Stomach (tissue), 9 donors: ENCODE measurements around the gene ABRACL. TPM values are rescaled to one million over a fixed set of nuclear protein-coding genes. Genes with fewer than 3 reads are reported as not detected.
"Not testable (repeated sequence)": the region's sequence is repeated elsewhere in the genome, so short reads cannot be mapped to it uniquely, and the experiment has no call there.

Source experiments
- DNase-seq, 2 donors: peaks; one replicate each; pipeline versions ENCODE4 v3.0.0 to v3.0.0-alpha.2; 2013 to 2019
- H3K27ac ChIP-seq, 5 donors: fragments of 200-600 bp in 4 of 5; sonication (generic) in 4 of 5; one replicate each; pipeline ENCODE4 v1.5.1; 2013 to 2019; ENCODE audit warnings: mild to moderate bottlenecking in 1 of 5, moderate library complexity in 1 of 5
- H3K27me3 ChIP-seq, 3 donors: fragments of 200-600 bp; sonication (generic); one replicate each; pipeline ENCODE4 v1.5.1; 2017 to 2019; ENCODE audit warnings: mixed run types in 1 of 3
- H3K36me3 ChIP-seq, 4 donors: fragments of 200-600 bp; sonication (generic); 1 replicate in 3 of 4; 2 replicates in 1 of 4; pipeline ENCODE4 v1.5.1; 2016 to 2019
- H3K4me1 ChIP-seq, 4 donors: fragments of 200-600 bp; sonication (generic); one replicate each; pipeline ENCODE4 v1.5.1; 2016 to 2019
- H3K4me3 ChIP-seq, 4 donors: fragments of 200-600 bp; sonication (generic) in 3 of 4; one replicate each; pipeline ENCODE4 v1.5.1; 2016 to 2019; ENCODE audit warnings: mild to moderate bottlenecking in 1 of 4
- H3K9me3 ChIP-seq, 4 donors: fragments of 200-600 bp; sonication (generic); one replicate each; pipeline ENCODE4 v1.5.1; 2016 to 2019
- CTCF ChIP-seq, 7 experiments: fragments of 450-650 bp in 4 of 7; fragments of 200-600 bp in 3 of 7; sonication (generic) in 3 of 7; IDR thresholded peaks; one replicate each; pipeline ENCODE4 v1.5.1; 2016 to 2019; ENCODE audit warnings: antibody characterized with exemption in 7 of 7, control low read depth in 2 of 7, mild to moderate bottlenecking in 1 of 7
- EP300 ChIP-seq: sonication (generic); formaldehyde crosslinking; IDR thresholded peaks from one replicate; pipeline ENCODE4 v1.6.1; 2017; ENCODE audit warnings: antibody characterized with exemption
- POLR2A ChIP-seq, 4 donors: fragments of 450-650 bp; IDR thresholded peaks; one replicate each; pipeline ENCODE4 v1.6.1; 2016; ENCODE audit warnings: antibody characterized with exemption in 4 of 4, control low read depth in 2 of 4, mild to moderate bottlenecking in 1 of 4, moderate library complexity in 1 of 4
- POLR2AphosphoS5 ChIP-seq, 3 donors: sonication (generic); formaldehyde crosslinking; IDR thresholded peaks; one replicate each; pipeline ENCODE4 v1.6.1; 2016; ENCODE audit warnings: antibody characterized with exemption in 3 of 3
- WGBS, 5 donors: extraction: QIAGEN DNeasy Blood & Tissue Kit in 3 of 5; methylation state at CpG; one replicate each; pipeline versions ENCODE4 v1.1.5 to v1.1.7; 2013 to 2018; 5-methylcytosine and 5-hydroxymethylcytosine counted together
- intact Hi-C: fragments of 100-400 bp; cut with DNase I; formaldehyde crosslinking; loops from one replicate; pipeline ENCODE4 v1.15.1; 2023; ENCODE audit warnings: low total_unique reads
- polyA plus RNA-seq, 3 donors: library from polyadenylated mRNA; stranded (reverse); fragments of 200-250 nt; gene quantifications; one replicate each; pipeline ENCODE4 v1.2.3, GENCODE V29; 2013
- total RNA-seq, 5 donors: library from RNA; depleted of rRNA; stranded (reverse); fragments of >200 nt; gene quantifications; one replicate each; pipeline versions ENCODE4 v1.1.0 to v1.2.3, GENCODE V29; 2014 to 2016
- donor health status: healthy with polysubstance abuse.
- donor health status: Bipolar disorder and iron deficiency.
- donor health status: healthy.

The ABRACL gene
- total and polyA plus RNA-seq, 8 donors, result 16.2 to 99.9 (median 40.7) TPM; not detected in 2

GRCh38 chr6:139019722-139020121, 8.8 kb upstream of the ABRACL start:
- DNase-seq, result no peak
- WGBS, 5 donors, result 87 to 97% (median 97%) methylated on average over 2 of the region's 2 CpGs
- Histone ChIP-seq H3K27ac (no peak overlapping the region), H3K9me3 (no peaks in the 10 kb centered on the region), H3K4me1 (peaks cover 9 to 26% (median 18%) of the 10 kb centered on the region in 4 donors), H3K27me3 (no peaks in the 10 kb centered on the region), H3K4me3 (no peak overlapping the region), H3K36me3 (no peaks in the 10 kb centered on the region)
- intact Hi-C loops, result no loop called here
- no peak for TF ChIP-seq POLR2A (IDR thresholded peaks at IDR 0.05)
- TF ChIP-seq POLR2AphosphoS5 (IDR thresholded peaks at IDR 0.05), result no peak
- no peak for TF ChIP-seq EP300
- no peak for TF ChIP-seq CTCF (IDR thresholded peaks at IDR 0.05)

GRCh38 chr6:139020689-139021088, 7.9 kb upstream of the ABRACL start:
- no peak overlapping the region for H3K4me3 ChIP-seq
- peaks cover 3 to 19% (median 15%) of the 10 kb centered on the region in 4 donors for H3K4me1 ChIP-seq
- no peaks in the 10 kb centered on the region for H3K36me3 ChIP-seq
- TF ChIP-seq EP300, result no peak
- TF ChIP-seq POLR2A (IDR thresholded peaks at IDR 0.05), result no peak
- no peak for TF ChIP-seq CTCF (IDR thresholded peaks at IDR 0.05)
- TF ChIP-seq POLR2AphosphoS5 (IDR thresholded peaks at IDR 0.05), result no peak
- H3K27me3 ChIP-seq, result no peaks in the 10 kb centered on the region
- no peak for DNase-seq
- H3K9me3 ChIP-seq, result no peaks in the 10 kb centered on the region
- intact Hi-C loops, result no loop called here
- WGBS, 5 donors, result 84 to 92% (median 86%) methylated on average over 3 of the region's 3 CpGs
- no peak overlapping the region for H3K27ac ChIP-seq

GRCh38 chr6:139025416-139025815, 3.1 kb upstream of the ABRACL start:
- H3K27ac ChIP-seq, intact Hi-C loops, DNase-seq, H3K9me3 ChIP-seq, H3K36me3 ChIP-seq, H3K27me3 ChIP-seq, H3K4me3 ChIP-seq: not testable (repeated sequence)
- peaks cover 0 to 21% (median 12%) of the 10 kb centered on the region in 4 donors for H3K4me1 ChIP-seq
- WGBS, 5 donors, result 85 to 100% (median 97%) methylated on average over 3 of the region's 3 CpGs

GRCh38 chr6:139027620-139028182, 844 bp upstream of the ABRACL start:
- Histone ChIP-seq H3K4me1 (peaks cover 0 to 30% (median 16%) of the 10 kb centered on the region in 4 donors), H3K4me3 (peak overlapping the region; percentile 84 to 98 (median 92)), H3K36me3 (no peaks in the 10 kb centered on the region), H3K27me3 (no peaks in the 10 kb centered on the region), H3K9me3 (no peaks in the 10 kb centered on the region), H3K27ac (peak overlapping the region in 4 of 5 donors; percentile 86 to 89 (median 88))
- 15 to 23% (median 20%) methylated on average over 10 of the region's 10 CpGs for WGBS, 5 donors
- intact Hi-C loops, result no loop called here
- DNase-seq, result peak; percentile 41 to 61
- TF ChIP-seq POLR2A (IDR thresholded peaks at IDR 0.05), result no peak
- no peak for TF ChIP-seq POLR2AphosphoS5 (IDR thresholded peaks at IDR 0.05)
- no peak for TF ChIP-seq EP300
- no peak for TF ChIP-seq CTCF (IDR thresholded peaks at IDR 0.05)

GRCh38 chr6:139028215-139028657, 309 bp upstream of the ABRACL start:
- DNase-seq, result no peak
- WGBS, 5 donors, result 1 to 3% (median 2%) methylated on average over 14 of the region's 14 CpGs
- H3K27ac ChIP-seq, result peak overlapping the region; percentile 84 to 89 (median 86)

More at GRCh38 chr6:139028215-139028657, 309 bp upstream of the ABRACL start:
- H3K27me3 ChIP-seq, result no peaks in the 10 kb centered on the region
- no peaks in the 10 kb centered on the region for H3K9me3 ChIP-seq
- H3K36me3 ChIP-seq, result no peaks in the 10 kb centered on the region
- peak overlapping the region; percentile 84 to 98 (median 92) for H3K4me3 ChIP-seq
- H3K4me1 ChIP-seq, result peaks cover 0 to 35% (median 16%) of the 10 kb centered on the region in 4 donors
- TF ChIP-seq POLR2AphosphoS5 (IDR thresholded peaks at IDR 0.05) (no peak), POLR2A (IDR thresholded peaks at IDR 0.05) (no peak), CTCF (IDR thresholded peaks at IDR 0.05) (no peak), EP300 (no peak)
- intact Hi-C loops, result no loop called here
